Loucy (cell line): ENCODE data around the gene XRCC5.

ENCODE experiments used
- EZH2phosphoT487 ChIP-seq: fragments of 200-600 bp; IDR thresholded peaks from 2 replicates; pipeline ENCODE4 v1.6.1; 2018; ENCODE audit warnings: antibody characterized with exemption, mild to moderate bottlenecking, moderate library complexity, borderline replicate concordance
- TF ChIP-seq, protein P1 (sequence below): fragments of 200-600 bp; sonication (generic); conservative IDR thresholded peaks from 2 replicates; pipeline ENCODE4 v1.5.1; 2014; ENCODE audit warnings: mild to moderate bottlenecking, antibody characterized with exemption, low read length

DNA sequence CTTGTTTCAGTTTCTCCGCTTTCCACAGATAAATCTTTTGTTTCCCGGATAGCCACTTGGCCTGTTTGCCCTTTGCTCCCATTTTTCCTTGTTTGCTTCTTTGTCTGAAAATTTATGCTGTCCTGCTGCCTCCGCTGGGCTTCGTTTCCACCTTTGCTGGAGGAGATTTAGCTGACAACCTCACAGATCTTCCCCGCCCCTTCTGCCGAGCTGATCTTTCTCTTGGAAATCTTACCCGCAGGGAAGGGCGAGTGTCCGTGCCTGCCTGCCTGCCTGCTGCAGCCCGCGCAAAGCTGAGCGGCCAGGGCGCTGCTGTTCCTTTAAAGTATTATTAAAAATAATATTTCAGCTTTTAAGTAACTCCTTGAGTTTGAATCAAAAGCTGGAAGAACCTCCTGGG is 1.4 kb upstream of the XRCC5 start:
- TF ChIP-seq, protein P1, sequence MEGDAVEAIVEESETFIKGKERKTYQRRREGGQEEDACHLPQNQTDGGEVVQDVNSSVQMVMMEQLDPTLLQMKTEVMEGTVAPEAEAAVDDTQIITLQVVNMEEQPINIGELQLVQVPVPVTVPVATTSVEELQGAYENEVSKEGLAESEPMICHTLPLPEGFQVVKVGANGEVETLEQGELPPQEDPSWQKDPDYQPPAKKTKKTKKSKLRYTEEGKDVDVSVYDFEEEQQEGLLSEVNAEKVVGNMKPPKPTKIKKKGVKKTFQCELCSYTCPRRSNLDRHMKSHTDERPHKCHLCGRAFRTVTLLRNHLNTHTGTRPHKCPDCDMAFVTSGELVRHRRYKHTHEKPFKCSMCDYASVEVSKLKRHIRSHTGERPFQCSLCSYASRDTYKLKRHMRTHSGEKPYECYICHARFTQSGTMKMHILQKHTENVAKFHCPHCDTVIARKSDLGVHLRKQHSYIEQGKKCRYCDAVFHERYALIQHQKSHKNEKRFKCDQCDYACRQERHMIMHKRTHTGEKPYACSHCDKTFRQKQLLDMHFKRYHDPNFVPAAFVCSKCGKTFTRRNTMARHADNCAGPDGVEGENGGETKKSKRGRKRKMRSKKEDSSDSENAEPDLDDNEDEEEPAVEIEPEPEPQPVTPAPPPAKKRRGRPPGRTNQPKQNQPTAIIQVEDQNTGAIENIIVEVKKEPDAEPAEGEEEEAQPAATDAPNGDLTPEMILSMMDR, result no peak
- TF ChIP-seq EZH2phosphoT487, result no peak
